HEK293 (cell line): ENCODE data around the gene ATP8A1.

Experiments used
- CTCF ChIA-PET: fragments of 350-600 bp; formaldehyde crosslinking; extraction: SDS; loops from one replicate; lab custom pipeline; 2021; ENCODE audit warnings: antibody characterized with exemption; lab: Yijun Ruan, JAX
- POLR2A ChIA-PET: fragments of 300-600 bp; formaldehyde crosslinking; extraction: SDS; loops from one replicate; lab custom pipeline; 2020; ENCODE audit warnings: antibody characterized with exemption, inconsistent platforms; lab: Yijun Ruan, JAX
- H3K27ac ChIP-seq: fragments of 200-500 bp; sonication (Bioruptor generic); 2 replicates; pipeline ENCODE4 v1.5.1; 2014; ENCODE audit warnings: low read depth, low read length, control low read depth, inconsistent platforms; ENCODE audit errors: extremely low read depth
- H3K36me3 ChIP-seq, 2 experiments: fragments of 200-500 bp in 1 of 2; sonication (Bioruptor generic) in 1 of 2; 1 replicate in 1 of 2; 2 replicates in 1 of 2; pipeline ENCODE4 v1.5.1; 2014 to 2017; ENCODE audit warnings: inconsistent platforms in 2 of 2, low read length in 2 of 2; ENCODE audit not compliant: control insufficient read depth in 2 of 2, insufficient read depth in 1 of 2
- H3K4me1 ChIP-seq: fragments of 200-500 bp; sonication (Bioruptor generic); 2 replicates; pipeline ENCODE4 v1.5.1; 2014; ENCODE audit warnings: mild to moderate bottlenecking, low read length, inconsistent platforms; ENCODE audit not compliant: control insufficient read depth, insufficient read depth
- H3K4me3 ChIP-seq: 2 replicates; pipeline ENCODE4 v1.5.1; 2011; ENCODE audit warnings: low read depth, mild to moderate bottlenecking, control low read depth, low read length, moderate library complexity
- H3K9me3 ChIP-seq: fragments of 200-500 bp; sonication (Bioruptor generic); 2 replicates; pipeline ENCODE4 v1.5.1; 2014; ENCODE audit warnings: low read depth, low read length, inconsistent platforms; ENCODE audit not compliant: control insufficient read depth, insufficient read depth
- BCL11B ChIP-seq: fragments of 450-650 bp; formaldehyde crosslinking; IDR thresholded peaks from 2 replicates; pipeline ENCODE4 v1.5.1; 2016; ENCODE audit warnings: low read depth, missing biosample characterization, missing genetic modification characterization
- GFI1B ChIP-seq: fragments of 450-650 bp; formaldehyde crosslinking; IDR thresholded peaks from 2 replicates; pipeline ENCODE4 v1.5.1; 2016; ENCODE audit warnings: missing biosample characterization, missing genetic modification characterization
- KLF17 ChIP-seq: fragments of 450-650 bp; formaldehyde crosslinking; IDR thresholded peaks from 2 replicates; pipeline ENCODE4 v1.5.1; 2016; ENCODE audit warnings: missing biosample characterization, missing genetic modification characterization
- PRDM2 ChIP-seq: fragments of 450-650 bp; formaldehyde crosslinking; IDR thresholded peaks from 2 replicates; pipeline ENCODE4 v1.5.1; 2016; ENCODE audit warnings: missing biosample characterization, missing genetic modification characterization, borderline replicate concordance
- WT1 ChIP-seq: fragments of 450-650 bp; formaldehyde crosslinking; IDR thresholded peaks from 2 replicates; pipeline ENCODE4 v1.5.1; 2016; ENCODE audit warnings: missing biosample characterization, missing genetic modification characterization
- ZBTB21 ChIP-seq: fragments of 450-650 bp; formaldehyde crosslinking; IDR thresholded peaks from 2 replicates; pipeline ENCODE4 v1.5.1; 2017; ENCODE audit warnings: missing biosample characterization, missing genetic modification characterization
- ZBTB6 ChIP-seq: fragments of 450-650 bp; formaldehyde crosslinking; IDR thresholded peaks from 2 replicates; pipeline ENCODE4 v1.5.1; 2017; ENCODE audit warnings: missing biosample characterization, missing genetic modification characterization
- ZNF280D ChIP-seq: fragments of 450-650 bp; formaldehyde crosslinking; IDR thresholded peaks from 2 replicates; pipeline ENCODE4 v1.5.1; 2016; ENCODE audit warnings: missing biosample characterization, missing genetic modification characterization
- ZNF362 ChIP-seq: fragments of 450-650 bp; formaldehyde crosslinking; IDR thresholded peaks from 2 replicates; pipeline ENCODE4 v1.5.1; 2016; ENCODE audit warnings: missing biosample characterization, missing genetic modification characterization
- ZNF366 ChIP-seq: fragments of 450-650 bp; formaldehyde crosslinking; conservative IDR thresholded peaks from 2 replicates; pipeline ENCODE4 v1.5.1; 2016; ENCODE audit warnings: missing biosample characterization, missing genetic modification characterization
- ZNF585B ChIP-seq: fragments of 450-650 bp; formaldehyde crosslinking; IDR thresholded peaks from 2 replicates; pipeline ENCODE4 v1.5.1; 2016; ENCODE audit warnings: missing biosample characterization, missing genetic modification characterization
- ZNF596 ChIP-seq: fragments of 450-650 bp; IDR thresholded peaks from 2 replicates; pipeline ENCODE4 v1.5.0; 2018; ENCODE audit warnings: missing biosample characterization, mild to moderate bottlenecking, missing genetic modification characterization, moderate library complexity
- ZNF654 ChIP-seq: fragments of 450-650 bp; formaldehyde crosslinking; IDR thresholded peaks from 2 replicates; pipeline ENCODE4 v1.5.1; 2016; ENCODE audit warnings: low read depth, missing biosample characterization, missing genetic modification characterization
- ZNF747 ChIP-seq: fragments of 450-650 bp; formaldehyde crosslinking; IDR thresholded peaks from 2 replicates; pipeline ENCODE4 v1.5.1; 2016; ENCODE audit warnings: missing biosample characterization, missing genetic modification characterization

Gene ATP8A1

GRCh38 chr4:42531341-42532030, 125.4 kb downstream of the ATP8A1 start (continued):
- TF ChIP-seq ZNF280D, result no peak

- Histone ChIP-seq H3K4me1 (no peaks in the 10 kb centered on the region), H3K4me3 (no peak overlapping the region), H3K27ac (no peak overlapping the region), H3K9me3 (no peaks in the 10 kb centered on the region), H3K36me3 (peaks cover 0 to 28% of the 10 kb centered on the region in 2 experiments; a peak in 1 of 3 replicates)
- TF ChIP-seq PRDM2 (tag by site-specific recombination) (no peak), ZNF366 (tag by site-specific recombination) (no peak), ZNF362 (tag by site-specific recombination) (no peak), KLF17 (no peak), ZNF747 (tag by site-specific recombination) (no peak), WT1 (tag by site-specific recombination) (no peak), GFI1B (no peak), ZBTB21 (tag by site-specific recombination) (no peak), ZNF596 (tag by site-specific recombination) (no peak), ZBTB6 (tag by site-specific recombination) (no peak), ZNF654 (tag by site-specific recombination) (no peak), ZNF585B (tag by site-specific recombination) (no peak), BCL11B (no peak)
- ChIA-PET CTCF (interaction anchor here (0.8 to 3.2 kb wide), 3 partner anchors 152 to 241 kb away, joined by 3 to 11 read pairs (median 3); no protein-coding TSS in a partner anchor), POLR2A (no interaction called here)
These were observed 133.7 kb downstream of the ATP8A1 start for GRCh38 chr4:42523066-42523718.
